Endothelial cell (in vitro differentiated cells): ENCODE data around the gene LAP3. TPM values are rescaled to one million over a fixed set of nuclear protein-coding genes. Genes with fewer than 3 reads are reported as not detected.

ENCODE experiments used
- DNase-seq: peaks from one replicate; pipeline ENCODE4 v3.0.0; 2021; ENCODE audit warnings: low spot score
- H3K27ac Mint-ChIP-seq: one replicate; pipeline ENCODE4 v1.8.0; 2021; ENCODE audit warnings: mixed read lengths, inconsistent platforms; ENCODE audit not compliant: unreplicated experiment
- H3K27me3 Mint-ChIP-seq: one replicate; pipeline ENCODE4 v1.8.0; 2021; ENCODE audit warnings: mild to moderate bottlenecking, moderate library complexity, mixed read lengths, inconsistent platforms; ENCODE audit not compliant: unreplicated experiment
- H3K36me3 Mint-ChIP-seq: one replicate; pipeline ENCODE4 v1.8.0; 2021; ENCODE audit warnings: mild to moderate bottlenecking, low read depth, mixed read lengths, inconsistent platforms; ENCODE audit not compliant: unreplicated experiment
- H3K4me1 Mint-ChIP-seq: one replicate; pipeline ENCODE4 v1.8.0; 2021; ENCODE audit warnings: mild to moderate bottlenecking, mixed read lengths, inconsistent platforms; ENCODE audit not compliant: unreplicated experiment
- H3K4me3 Mint-ChIP-seq: one replicate; pipeline ENCODE4 v1.8.0; 2021; ENCODE audit warnings: mild to moderate bottlenecking, mixed read lengths, inconsistent platforms; ENCODE audit not compliant: unreplicated experiment
- H3K9me3 Mint-ChIP-seq: one replicate; pipeline ENCODE4 v1.8.0; 2021; ENCODE audit warnings: mixed read lengths, inconsistent platforms; ENCODE audit not compliant: unreplicated experiment
- CTCF ChIP-seq: fragments of 200-600 bp; sonication (generic); IDR thresholded peaks from one replicate; pipeline ENCODE4 v1.5.0; 2021; ENCODE audit warnings: antibody characterized with exemption; ENCODE audit not compliant: unreplicated experiment
- total RNA-seq: library from RNA; stranded (reverse); fragmentation: NEBNext Ultra II Directional; extraction: Animal tissue kit (Norgen Biotek cat#: 25700); gene quantifications from one replicate; pipeline ENCODE4 v1.2.1, GENCODE V29; 2021; ENCODE audit not compliant: unreplicated experiment

The LAP3 gene
- total RNA-seq, 1 donor from 2014 or later, result 150 TPM

- DNase-seq, result no peak
- no peaks in the 10 kb centered on the region for H3K9me3 Mint-ChIP-seq
- TF ChIP-seq CTCF, result no peak
- H3K27me3 Mint-ChIP-seq, result no peaks in the 10 kb centered on the region
- no peak overlapping the region for H3K4me3 Mint-ChIP-seq
- H3K36me3 Mint-ChIP-seq, result no peaks in the 10 kb centered on the region
- H3K4me1 Mint-ChIP-seq, result no peaks in the 10 kb centered on the region
- H3K27ac Mint-ChIP-seq, result no peak overlapping the region
Observed at GRCh38 chr4:17554568-17554967, 22.4 kb upstream of the LAP3 start.

GRCh38 chr4:17556498-17556897, 20.5 kb upstream of the LAP3 start:
- DNase-seq, result no peak
- H3K27me3 Mint-ChIP-seq, result peaks cover 2% of the 10 kb centered on the region
- H3K4me1 Mint-ChIP-seq, result no peaks in the 10 kb centered on the region
- no peaks in the 10 kb centered on the region for H3K36me3 Mint-ChIP-seq
- H3K4me3 Mint-ChIP-seq, result no peak overlapping the region
- TF ChIP-seq CTCF, result no peak
- H3K9me3 Mint-ChIP-seq, result no peaks in the 10 kb centered on the region
- H3K27ac Mint-ChIP-seq, result no peak overlapping the region

GRCh38 chr4:17557880-17558279, 19.1 kb upstream of the LAP3 start:
- Mint-ChIP-seq H3K27ac (no peak overlapping the region), H3K36me3 (no peaks in the 10 kb centered on the region), H3K4me1 (no peaks in the 10 kb centered on the region), H3K4me3 (no peak overlapping the region), H3K27me3 (peaks cover 3% of the 10 kb centered on the region), H3K9me3 (no peaks in the 10 kb centered on the region)
- no peak for TF ChIP-seq CTCF
- DNase-seq, result no peak

- H3K36me3 Mint-ChIP-seq, result no peaks in the 10 kb centered on the region
- TF ChIP-seq CTCF, result no peak
- no peak overlapping the region for H3K4me3 Mint-ChIP-seq
- no peak for DNase-seq
- peaks cover 5% of the 10 kb centered on the region for H3K27me3 Mint-ChIP-seq
- H3K4me1 Mint-ChIP-seq, result no peaks in the 10 kb centered on the region
- no peaks in the 10 kb centered on the region for H3K9me3 Mint-ChIP-seq
- H3K27ac Mint-ChIP-seq, result no peak overlapping the region
Observed at GRCh38 chr4:17558941-17559708, 17.9 kb upstream of the LAP3 start.

- Mint-ChIP-seq H3K4me3 (no peak overlapping the region), H3K27me3 (peaks cover 5% of the 10 kb centered on the region), H3K27ac (no peak overlapping the region), H3K36me3 (no peaks in the 10 kb centered on the region), H3K4me1 (no peaks in the 10 kb centered on the region), H3K9me3 (no peaks in the 10 kb centered on the region)
- TF ChIP-seq CTCF, result no peak
- DNase-seq, result no peak
Observed at GRCh38 chr4:17559709-17560048, 17.3 kb upstream of the LAP3 start.
